Measurements from ENCODE around the gene TSPAN9.

GRCh38 chr12:3263939-3264922 lies 187.1 kb downstream of the TSPAN9 start:
- TF ChIP-seq, protein P1, sequence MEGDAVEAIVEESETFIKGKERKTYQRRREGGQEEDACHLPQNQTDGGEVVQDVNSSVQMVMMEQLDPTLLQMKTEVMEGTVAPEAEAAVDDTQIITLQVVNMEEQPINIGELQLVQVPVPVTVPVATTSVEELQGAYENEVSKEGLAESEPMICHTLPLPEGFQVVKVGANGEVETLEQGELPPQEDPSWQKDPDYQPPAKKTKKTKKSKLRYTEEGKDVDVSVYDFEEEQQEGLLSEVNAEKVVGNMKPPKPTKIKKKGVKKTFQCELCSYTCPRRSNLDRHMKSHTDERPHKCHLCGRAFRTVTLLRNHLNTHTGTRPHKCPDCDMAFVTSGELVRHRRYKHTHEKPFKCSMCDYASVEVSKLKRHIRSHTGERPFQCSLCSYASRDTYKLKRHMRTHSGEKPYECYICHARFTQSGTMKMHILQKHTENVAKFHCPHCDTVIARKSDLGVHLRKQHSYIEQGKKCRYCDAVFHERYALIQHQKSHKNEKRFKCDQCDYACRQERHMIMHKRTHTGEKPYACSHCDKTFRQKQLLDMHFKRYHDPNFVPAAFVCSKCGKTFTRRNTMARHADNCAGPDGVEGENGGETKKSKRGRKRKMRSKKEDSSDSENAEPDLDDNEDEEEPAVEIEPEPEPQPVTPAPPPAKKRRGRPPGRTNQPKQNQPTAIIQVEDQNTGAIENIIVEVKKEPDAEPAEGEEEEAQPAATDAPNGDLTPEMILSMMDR (IDR thresholded peaks at IDR 0.05), result no peak
- TF ChIP-seq POLR2AphosphoS5 (IDR thresholded peaks at IDR 0.05; ENCODE audit: low read depth, low read length), result no peak

All from SK-N-SH (cell line).